GM18870 (cell line): ENCODE measurements around the gene LIPC.

Experiments used
- ATAC-seq: cut with Tn5 transposase; IDR thresholded peaks from one replicate; pipeline ENCODE4 v1.9.1; 2021; ENCODE audit warnings: moderate library complexity; ENCODE audit not compliant: unreplicated experiment

Gene LIPC

DNA sequence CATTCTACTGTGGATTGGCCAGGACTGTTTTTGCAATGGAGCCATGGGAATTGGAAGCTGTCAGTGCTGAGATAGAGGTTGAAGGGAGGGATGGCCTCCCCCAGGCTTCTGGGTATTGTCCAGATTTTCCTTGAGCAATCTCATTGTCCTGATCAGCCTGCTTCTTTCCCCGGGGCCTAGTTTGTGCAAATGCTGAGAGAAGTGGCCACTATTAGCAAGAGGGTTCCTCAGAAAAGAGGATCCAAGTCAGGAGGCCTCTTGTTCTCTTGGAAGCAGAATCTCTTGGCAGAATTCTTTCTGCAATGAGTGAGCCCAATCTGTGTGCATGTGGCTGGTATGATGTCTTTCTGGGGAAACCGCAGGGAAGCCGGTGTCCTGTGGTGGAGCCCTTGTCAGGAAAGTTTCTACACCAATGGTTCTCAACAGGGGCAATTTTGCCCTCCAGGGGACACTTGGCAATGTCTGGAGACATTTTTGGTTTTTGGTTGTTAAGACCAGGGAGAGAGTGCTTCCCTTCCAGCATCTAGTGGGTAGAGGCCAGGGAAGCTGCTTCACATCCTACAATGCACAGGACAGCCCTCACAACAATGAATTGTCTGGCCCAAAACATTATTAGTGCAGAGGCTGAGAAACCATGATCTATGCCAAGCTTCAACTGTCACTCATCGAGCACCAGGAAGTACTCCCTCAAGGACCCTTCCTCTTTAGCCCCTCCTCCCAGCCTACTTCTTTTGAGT lies 2.0 kb downstream of the LIPC start:
- ATAC-seq: no peak

DNA sequence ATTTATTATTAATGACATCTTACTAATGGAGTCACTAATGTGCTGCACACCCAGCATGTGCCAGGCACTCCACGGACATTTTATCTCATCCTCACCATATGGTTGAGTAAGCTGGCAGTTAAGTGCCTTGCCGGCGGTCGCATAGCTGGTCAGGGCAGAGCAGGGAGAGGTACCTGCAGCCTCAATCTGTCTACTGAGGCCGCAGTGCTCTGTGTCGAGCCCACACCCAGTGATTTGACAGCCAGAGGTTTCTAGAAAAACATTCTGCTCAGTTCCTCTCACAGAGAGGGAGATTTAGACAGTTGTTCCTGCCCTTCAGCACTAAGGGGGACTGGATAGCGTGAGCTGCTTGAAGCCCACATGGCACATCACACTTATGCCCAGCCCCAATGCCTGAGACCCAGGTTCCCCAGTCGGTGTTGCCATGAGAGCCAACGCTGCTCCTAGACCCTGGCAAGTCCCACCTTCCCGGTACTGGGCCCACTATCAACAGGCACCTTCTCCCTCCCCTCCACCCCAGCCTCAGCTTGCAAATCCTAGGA lies 2.6 kb downstream of the LIPC start:
- no peak for ATAC-seq

DNA sequence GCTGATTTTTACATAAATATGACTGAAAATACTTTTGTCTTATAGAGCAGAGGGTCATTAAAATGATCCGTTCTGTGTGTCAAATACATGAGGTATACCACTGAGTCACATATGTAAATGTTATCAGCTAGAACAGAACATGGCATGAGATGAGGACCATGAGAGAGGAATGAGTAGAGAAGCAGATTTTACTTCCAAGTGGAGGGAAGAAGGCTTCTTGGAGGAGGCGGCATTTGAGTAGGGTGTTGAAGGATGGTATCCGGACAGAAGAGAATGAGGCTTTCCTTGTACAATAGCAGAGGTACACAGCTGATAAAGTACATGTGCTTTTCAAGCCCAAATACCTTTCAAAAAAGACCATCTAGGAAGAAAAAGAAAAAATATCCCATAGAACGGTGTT lies 4.8 kb downstream of the LIPC start:
- ATAC-seq: no peak

DNA sequence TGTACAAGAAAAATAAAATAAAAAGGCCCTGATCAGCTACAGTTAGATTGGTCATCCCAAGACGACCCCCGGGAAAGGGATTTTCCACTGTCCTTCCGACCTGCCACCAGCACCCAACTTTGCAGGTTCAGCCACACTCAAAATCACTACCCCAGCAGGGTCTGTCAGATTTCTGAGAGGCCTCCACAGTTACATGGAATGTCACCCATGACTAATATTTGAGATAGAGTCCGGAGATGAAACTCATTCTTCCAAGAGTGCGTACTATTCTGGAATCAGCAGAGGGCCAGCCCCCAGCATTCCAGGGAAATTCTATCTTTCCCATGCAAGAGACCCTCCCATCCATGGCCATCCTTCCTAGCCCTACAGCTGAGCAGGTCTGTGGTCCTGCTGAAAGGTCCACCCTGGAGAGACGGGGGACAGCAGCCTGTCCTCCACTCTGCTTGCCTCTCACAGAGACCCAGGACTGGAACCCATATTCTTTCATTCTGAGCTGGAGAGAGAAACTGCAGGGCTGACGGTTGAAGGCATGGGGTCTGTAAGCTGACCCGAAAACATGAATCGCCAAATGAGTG lies 5.8 kb downstream of the LIPC start:
- ATAC-seq: no peak

GRCh38 chr15:58438111-58438510 lies 6.3 kb downstream of the LIPC start:
- ATAC-seq: no peak

- no peak for ATAC-seq
Measured at GRCh38 chr15:58438956-58439355, 7.2 kb downstream of the LIPC start.

DNA sequence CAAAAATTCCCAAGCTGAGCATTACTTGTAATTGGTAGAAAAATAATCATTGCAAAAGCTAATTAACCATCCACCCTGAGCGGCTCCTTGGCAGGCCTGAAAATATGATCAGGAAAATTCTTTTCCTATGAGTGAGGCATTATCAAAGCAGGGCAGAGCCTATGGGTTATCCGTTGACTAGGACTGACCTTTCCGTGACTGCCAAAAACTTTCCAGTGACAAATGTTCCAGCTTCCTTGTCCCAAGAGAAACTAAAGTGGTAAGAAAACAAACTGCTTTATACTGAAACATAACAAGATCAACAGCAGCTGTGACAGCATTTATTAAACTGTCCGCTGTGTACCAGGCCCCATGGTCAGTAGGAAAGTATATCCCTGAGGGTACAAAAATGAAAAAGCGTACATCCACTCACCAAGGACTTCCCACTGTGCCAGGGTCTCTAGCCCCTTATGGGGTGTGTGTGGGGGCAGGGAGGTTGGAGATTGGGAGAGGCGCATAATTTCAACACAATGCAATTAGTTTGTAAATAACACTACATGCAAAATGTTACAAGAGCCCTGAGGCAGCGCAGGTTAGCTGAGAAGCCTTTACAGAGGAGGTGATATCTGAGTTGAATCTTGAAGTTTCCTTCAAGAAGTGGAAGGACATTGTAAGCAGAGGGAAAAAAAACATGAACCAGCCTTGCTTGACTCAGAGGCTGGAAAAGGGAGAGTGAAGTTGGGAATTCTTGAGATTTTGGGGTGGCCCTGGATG lies 8.5 kb downstream of the LIPC start:
- ATAC-seq: no peak

GRCh38 chr15:58440922-58441321 lies 9.1 kb downstream of the LIPC start:
- no peak for ATAC-seq

DNA sequence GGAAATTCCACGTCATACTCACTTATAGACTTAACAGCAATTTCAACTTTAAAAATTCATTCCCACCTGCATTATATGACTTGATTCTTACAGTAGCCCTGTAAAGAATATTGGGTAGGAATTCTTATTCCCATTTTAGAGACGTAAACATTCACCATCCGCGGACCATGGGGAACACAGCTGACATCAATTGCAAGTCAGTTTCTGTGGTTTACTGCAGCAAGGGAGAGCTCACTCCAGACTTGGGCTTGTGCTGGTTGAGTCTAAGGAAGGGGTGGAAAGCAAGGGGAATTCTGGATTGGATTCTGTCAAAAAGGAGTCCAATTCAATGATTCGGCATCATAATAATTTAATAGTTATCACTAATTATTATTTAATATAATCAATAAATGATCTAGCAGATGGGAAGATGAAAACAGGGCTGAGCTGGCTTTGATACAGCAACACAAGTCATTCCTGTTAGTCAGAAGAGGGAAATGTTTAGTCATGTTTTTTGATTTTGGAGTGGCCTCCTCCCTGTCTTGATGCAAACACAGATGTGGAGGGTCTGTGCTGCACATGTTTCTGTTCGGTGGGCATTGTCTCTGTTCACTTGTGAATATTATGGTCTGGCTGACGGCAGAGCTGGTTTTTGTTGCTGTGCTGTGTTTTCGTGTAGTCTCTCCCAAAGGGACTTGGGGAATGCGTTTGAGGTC lies 9.7 kb downstream of the LIPC start:
- no peak for ATAC-seq

- no peak for ATAC-seq
Measured at GRCh38 chr15:58442122-58442521, 10.3 kb downstream of the LIPC start.

DNA sequence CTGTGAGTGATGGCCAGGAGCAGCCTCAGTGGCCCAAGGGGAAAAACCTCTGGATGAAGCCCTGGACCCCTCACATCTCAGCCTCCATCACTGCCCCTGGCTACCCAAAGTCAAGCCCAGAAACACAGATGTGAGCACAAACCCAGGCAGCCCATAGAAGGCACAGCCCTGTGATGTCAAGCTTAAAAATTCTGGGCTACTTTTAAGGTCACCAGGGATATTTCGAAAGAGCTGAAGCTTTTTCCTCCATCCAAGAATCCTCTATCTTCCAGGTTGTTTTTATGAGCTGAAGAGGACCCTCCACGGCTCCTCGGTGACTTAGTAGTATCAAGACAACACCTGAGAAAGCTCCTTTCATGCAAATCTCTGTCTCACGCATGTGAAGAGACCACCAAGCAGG lies 11.5 kb downstream of the LIPC start:
- ATAC-seq: no peak

GRCh38 chr15:58444056-58444455 lies 12.3 kb downstream of the LIPC start:
- ATAC-seq: no peak

GRCh38 chr15:58444658-58445332 lies 13.0 kb downstream of the LIPC start:
- no peak for ATAC-seq

DNA sequence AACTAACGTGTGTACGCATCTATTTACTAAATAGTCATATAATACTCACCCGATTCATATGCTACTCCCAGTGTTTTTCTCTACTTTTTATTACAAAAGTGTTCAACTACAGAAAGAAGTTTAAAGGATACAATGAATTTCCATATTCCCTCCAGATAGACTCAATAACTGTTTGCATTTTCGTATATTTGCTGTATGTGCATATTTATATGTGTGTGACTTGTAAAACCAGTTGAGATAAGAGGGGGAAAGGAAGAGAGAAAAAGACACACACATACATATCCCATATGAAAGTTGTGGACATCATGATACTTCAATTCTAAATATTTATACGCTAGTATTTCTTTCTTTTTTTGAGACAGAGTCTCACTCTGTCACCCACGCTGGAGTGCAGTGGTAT lies 14.1 kb downstream of the LIPC start:
- no peak for ATAC-seq

GRCh38 chr15:58446521-58446920 lies 14.7 kb downstream of the LIPC start:
- ATAC-seq: no peak

DNA sequence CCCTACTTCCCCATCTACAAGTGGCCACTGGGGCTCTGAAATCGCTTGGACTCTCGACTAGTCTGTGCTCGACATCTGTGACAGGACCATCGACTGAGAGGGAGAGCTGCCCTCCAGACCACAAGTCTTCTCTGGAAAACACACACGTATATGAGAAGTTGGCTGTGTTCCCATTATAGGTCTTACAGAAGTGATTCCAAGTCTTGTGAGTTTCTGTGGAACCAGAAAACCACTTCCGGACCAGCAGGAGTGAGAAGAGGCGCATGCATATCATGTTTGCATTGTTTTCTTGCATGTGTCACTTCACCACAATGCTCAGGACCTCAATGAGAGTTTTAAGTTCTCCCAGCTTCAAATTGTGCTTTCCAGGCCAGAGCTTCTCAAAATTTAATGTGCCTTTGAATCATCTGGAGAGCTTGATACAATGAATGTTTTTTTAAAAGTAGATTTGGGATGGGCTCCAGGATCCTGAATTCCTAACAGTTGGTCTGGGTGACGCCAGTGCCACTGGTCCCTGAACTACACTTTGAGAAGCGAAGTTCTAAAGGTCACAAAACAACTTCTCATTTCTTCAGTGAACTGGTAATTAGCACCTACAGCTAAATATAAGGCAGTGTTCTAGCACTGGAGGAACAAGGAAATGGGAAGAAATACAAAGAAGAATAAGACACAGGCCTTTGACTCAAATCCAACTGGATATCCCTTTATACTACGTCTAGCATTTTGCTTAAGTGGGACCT lies 15.7 kb downstream of the LIPC start:
- ATAC-seq: no peak

- no peak for ATAC-seq
Measured at GRCh38 chr15:58448331-58448730, 16.5 kb downstream of the LIPC start.

GRCh38 chr15:58448906-58449305 lies 17.1 kb downstream of the LIPC start:
- no peak for ATAC-seq

DNA sequence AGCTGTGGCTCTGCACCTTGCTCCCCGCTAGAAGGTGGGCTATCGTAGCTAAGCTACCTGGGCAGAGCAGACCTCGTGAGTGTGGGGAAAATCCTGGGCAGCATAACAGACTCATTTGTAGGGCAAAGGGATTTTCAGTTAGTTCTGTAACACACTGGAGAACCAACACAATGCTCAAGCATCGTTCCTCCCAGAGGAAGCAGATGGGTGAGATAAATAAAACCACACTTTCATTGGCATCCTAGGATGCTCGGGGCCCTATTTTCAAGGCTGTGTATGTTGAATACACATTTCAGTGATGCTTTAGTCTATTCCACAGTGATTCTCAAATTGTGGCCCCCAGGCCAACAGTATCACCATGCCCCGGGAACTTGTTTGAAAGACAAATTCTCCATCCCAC lies 20.0 kb downstream of the LIPC start:
- ATAC-seq: no peak

DNA sequence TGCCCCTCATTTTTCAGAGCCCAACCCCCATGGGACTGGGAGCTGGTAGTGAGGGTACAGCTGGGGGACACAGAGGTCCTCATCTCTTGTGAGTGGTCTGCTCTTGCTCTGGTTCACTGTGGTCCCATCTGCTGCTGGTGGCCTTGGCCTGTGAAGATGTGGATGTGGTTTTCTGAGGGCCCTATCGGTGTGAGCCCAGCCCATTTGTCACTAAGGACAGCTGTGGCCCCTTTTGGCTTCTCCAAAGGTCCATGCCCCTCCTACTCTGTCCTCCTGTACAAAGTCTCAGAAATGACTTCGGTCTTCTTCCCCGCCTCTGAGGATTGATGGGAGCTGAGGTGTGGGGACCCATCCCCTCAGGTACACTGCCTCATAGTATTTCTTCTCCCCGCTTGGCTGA lies 21.0 kb downstream of the LIPC start:
- no peak for ATAC-seq
